ENCODE data around the gene LRRC74B.
"Not testable (repeated sequence)": the region's sequence is repeated elsewhere in the genome, so short reads cannot be mapped to it uniquely, and the experiment has no call there.

The LRRC74B gene

DNA sequence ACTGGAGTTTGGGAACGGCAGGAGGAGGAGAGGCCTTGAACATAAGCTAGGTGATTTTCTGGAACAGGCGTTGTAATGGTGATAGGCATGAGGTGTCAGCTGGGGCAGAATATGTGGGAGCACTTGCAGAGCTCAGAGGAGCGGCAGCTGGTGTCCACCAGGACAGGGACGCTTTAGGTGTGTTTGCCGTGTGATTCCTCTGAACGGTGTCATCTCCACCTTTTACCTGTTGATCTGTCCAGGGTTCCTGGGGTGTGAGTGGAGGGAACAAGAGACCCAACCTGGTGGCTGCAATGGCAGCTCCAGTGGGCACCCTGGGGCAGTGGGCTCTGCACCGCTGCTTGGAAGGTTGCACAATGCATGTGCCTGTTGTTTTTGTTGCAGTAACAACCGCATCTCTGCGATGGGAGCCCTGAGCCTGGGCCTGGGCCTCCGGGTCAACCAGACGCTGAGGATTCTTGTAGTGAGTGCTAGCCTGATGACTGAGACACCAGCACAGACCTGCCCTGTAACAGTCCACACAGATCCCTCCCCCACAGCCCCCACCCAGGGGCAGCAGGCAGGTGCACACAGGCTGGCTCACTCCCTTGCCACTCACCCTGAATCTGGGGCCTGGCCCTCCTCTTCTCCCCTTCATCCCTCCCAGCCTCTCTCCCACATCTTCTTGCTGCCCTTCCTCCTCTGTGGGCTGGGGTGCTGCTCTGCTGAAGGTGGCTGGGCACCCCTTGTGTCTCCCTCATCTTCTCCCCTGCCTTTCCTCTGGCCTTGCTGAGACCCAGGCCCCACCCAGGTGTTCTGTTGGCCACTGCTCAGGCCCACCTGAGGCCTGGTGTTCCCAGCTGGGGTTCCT, 9.2 kb downstream of the LRRC74B start:
- no peak for DNase-seq

DNA sequence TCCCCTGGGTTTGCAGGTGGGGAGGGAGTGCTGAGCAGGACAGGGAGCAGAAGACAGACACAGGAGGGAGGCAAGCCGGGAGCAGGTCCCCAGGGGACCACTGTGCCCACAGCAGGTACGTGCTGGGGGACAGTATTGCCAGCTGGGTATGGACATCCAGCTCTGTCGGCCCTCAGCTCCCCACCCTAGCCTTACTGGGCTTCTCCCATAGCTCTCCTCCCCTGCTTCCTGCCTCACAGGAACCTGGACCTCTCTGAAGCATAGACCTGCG, 9.8 kb downstream of the LRRC74B start:
- DNase-seq: no peak

DNA sequence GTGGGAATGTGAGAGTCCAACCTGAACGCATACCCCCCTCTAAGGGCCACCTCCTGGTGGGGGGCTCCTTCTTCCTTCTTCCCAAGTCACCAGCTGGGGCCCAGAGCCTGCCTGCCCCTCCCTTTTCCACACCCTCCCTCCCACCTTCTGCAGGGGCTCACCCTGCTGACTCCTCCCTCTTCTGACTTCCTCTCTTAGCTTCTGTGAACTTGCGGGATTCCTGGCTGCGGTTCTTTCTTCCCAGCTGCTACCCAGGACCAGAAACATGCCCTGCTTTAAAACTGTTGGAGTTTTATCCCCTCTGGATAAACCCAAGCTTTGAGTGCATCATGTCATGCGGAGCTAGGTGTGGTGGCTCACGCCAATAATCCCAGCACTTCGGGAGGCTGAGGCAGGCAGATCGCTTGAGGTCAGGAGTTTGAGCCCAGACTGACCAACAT, 10.2 kb downstream of the LRRC74B start:
- DNase-seq: no peak

DNA sequence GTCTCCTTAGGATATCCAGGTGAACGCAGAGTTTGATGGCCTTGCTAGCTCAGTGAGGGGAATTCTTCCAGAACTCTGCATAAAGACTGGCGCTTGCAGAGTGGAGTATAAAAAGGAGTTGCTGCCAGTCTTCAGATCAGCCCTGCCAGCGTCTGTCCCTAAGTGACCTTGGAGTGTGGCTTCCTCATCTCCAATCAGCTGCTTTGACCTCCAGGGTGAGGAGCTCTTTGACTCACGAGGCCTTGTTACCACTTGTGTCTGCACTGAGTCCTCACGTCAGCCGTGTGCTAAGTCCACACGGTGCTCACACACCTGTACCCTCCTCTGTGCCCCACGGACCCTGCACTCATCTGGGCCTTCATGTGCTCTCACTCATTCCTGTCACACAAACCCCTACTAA, 14.6 kb downstream of the LRRC74B start:
- not testable (repeated sequence) for DNase-seq

DNA sequence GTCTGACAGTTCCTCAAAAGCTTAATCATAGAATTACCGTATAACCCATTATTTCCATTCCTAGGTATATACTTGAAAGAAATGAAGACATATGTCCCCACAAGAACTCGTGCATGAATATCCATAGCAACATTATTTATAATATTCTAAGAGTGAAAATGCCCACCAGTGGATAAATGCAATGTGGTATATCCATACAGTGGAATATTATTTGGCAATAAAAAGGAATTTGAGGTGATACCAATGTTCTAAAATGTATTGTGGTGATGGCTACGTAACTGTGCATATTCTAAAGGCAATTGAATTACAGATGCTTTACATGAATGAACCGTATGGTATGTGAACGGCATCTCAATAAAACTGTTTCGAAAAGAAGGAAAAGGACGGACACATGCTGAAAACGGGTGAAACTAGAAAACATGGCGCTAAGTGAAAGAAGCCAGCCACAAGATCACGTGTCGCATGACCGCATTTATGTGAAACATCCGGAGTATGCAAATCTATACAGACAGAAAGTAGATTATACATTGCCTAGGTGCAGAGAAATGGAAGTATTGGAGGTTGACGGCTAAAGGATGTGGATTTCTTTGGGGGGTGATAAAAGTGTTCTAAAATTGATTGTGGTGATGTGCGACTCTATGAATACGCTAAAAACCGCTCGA, 16.0 kb downstream of the LRRC74B start:
- DNase-seq: not testable (repeated sequence)

DNA sequence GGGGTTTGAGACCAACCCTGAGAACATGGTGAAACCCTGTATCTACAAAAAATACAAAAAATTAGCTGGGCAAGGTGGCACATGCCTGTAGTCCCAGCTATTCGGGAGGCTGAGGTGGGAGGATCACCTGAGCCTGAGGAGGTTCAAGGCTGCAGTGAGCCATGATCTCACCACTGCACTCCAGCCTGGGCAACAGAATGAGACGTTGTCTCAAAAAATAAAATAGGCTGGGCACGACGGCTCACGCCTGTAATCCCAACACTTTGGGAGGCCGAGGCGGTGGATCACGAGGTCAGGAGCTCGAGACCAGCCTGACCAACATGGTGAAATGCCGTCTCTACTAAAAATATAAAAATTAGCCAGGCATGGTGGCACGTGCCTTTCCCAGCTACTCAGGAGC, 18.7 kb downstream of the LRRC74B start:
- DNase-seq: not testable (repeated sequence)

DNA sequence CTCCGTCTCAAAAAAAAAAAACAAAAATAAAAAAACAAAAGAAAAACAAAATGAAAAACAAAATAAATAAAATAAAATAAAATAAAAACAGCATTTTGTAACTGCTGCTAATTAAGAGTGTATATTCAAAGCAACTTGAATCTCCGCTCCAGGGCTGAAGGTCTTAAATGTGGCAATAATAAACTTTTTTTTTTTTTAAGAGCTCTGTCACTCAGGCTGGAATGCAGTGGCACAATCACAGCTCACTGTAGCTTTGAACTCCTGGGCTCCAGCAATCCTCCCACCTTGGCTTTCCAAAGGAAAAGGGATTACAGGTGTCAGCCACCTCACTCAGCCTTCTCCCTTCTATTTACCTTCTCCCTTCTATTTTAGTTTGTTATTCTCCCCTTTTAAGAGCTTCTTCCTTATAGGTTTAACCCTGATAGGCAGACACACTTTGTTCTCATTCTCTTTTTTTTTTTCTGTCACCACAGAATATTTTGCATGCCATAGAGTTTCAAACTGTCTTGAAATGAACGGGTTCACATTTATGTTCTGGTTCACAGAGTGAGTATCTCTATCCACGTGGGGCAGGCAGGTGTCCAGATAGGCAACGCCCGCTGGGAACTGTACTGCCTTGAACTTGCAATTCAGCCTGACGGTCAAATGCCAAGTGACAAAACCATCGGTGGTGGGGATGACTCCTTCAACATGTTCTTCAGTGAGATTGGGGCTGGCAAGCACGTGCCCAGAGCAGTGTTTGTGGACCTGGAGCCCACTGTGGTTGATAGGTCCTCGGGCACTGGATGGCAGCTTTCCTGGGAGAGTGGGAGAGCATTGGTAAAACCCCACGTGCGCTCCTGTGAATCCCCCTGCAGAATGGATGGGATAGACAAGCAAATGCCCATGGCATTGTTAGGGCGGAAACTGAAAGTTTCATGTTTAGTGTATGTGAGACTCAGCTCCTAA, 19.4 kb downstream of the LRRC74B start:
- DNase-seq: no peak

DNA sequence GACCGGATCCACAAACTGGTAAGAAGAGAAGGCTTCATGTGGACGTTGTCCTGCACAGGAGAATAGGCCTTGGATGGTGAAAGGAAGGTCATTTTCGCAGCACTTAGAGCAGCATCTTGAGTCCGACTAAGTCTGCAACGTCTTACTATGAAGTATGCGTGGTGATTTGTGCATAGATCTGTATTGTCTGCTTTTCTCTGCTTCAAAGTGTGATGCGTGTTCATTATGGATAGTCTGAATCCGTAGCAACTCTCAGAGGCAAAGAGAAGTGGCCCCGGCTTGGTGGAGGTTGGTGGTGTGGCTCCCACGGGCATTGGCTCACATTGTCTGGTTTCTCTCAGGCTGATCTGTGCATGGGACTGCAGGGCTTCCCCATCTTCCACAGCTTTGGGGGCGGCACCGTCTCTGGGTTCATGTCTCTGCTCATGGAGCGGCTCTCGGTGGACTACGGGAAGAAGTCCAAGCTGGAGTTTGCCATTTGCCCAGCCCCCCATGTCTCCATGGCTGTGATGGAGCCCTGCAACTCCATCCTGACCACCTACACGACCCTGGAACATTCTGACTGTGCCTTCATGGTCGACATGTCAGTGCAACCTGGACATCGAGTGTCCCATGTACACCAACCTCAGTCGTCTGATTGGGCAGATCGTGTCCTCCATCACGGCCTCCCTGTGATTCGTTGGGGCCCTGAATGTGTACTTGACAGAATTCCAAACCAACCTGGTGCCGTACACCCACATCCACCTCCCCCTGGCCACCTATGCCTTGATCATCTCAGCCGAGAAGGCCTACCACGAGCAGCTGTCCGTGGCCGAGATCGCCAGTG, 21.5 kb downstream of the LRRC74B start:
- no peak for DNase-seq

DNA sequence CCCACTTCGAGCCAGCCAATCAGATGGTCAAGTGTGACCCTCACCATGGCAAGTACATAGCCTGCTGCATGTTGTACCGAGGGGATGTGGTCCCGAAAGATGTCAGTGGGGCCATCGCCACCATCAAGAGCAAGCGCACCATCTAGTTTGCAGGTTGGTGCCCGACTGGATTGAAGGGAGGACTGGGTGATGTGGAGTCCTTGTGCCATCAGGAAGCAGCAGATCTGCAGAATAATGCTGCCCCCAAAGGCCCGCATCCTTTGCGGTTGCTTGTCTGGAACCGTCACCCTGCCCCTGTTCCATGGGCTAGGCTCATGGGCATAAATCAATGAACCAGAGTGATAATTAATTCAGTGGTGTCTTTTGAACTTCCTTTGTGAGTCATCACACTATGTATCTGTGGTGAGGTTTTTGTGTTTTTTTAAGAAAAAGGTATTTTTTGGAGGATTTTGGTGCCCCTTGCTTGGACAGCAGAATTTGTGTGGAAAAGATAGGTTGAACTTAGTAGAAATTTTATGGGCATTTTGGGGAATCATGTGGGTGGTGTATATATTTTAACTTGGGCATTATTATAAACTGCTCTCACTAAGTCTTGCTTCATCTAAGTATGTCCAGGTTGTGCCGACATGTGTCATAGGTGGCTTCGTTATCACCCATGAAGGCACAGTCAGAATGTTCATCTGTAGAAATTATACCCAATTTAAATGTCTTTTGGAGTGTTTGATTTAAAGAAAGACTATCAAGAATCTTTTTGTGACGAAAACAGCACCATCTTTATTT, 22.3 kb downstream of the LRRC74B start:
- no peak for DNase-seq

DNA sequence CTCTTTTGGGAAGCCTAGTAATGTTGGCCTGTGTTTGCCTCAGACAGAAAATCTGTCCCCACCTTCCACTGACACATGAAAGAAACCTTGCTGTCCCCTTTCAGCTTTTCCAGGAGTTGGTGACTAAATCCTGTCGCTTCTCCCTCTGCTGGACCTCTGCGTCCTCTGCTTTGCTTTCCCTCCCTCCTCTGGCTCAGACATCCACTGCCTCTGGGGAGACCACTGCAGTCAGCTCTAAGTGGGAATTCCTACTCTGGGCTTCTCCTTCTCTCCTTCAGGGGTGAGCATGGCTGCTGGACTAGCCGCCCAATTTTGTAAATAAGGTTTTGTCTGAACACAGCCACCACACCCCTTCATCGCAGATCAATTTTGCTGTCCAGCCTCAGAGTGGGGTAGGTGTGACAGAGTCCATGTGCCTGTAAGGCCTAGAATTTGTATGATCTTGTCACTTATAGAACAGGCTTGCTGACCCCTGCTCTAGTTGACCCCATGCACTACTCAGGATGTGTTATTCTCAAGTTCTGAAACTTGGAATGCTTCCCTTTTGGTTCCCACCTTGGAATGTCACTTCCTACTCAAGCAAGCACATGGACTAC, 23.0 kb downstream of the LRRC74B start:
- no peak for DNase-seq

DNA sequence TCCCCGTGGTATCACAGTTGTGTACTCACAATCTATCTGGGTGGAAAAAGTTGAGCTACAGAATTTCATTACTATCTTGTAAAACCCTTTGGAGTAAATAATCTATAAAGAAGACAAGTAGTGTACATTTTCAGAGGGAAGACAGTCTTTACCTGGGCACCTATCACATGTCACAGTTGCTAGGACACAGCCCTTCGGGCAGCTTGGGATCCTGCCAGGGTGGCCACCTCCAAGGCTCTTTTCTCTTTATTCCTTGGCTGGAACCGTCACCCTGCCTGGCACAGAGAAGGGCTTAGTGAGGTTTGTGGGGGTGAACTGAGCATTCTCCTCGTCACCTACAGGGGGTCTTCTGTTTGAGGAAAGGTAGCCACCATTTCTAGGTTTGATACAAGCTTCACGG, 23.6 kb downstream of the LRRC74B start:
- DNase-seq: no peak

DNA sequence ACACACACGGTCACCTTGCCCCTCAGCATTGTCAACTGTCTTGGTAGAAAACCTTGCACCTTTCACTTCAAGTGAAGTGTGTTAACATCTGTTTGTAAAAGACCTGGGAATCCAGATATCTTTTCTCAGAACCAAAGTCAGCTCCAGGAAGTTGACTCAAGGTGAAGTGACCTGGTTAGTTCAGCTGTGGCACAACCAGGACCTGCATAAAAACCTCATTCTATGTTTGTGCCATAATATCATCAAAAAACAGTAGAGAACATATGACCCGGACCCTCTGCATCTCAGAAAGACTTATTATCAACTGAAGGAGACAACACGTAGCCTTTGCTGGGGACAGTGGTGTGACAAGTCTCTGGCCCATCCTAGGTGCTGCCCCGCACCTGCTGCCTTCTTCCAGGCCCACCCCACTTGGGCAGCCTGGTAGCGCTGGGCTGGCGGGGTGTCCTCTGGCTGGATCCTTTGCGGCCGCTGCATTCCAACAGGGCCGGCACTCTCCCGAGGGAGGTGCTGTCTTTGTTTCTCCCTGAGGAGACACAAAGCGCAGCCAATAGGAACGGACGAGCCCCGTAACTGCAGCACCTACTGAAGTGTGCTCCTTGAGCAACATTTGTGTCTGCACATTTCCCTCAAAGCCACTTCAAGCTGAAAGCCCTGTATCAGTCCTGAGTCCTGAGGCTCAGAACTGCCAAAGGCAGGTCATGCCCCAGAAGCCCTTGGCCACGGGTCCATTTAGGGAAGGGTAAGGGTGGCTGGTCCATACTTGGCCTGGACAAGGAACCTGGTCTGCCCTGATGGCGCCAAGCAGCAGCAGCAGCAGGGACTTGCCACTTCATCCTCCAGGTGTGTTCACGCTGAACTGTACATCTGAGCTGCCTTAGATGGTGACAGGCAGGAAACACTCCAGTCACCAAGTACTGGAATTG, 25.2 kb downstream of the LRRC74B start:
- DNase-seq: no peak

DNA sequence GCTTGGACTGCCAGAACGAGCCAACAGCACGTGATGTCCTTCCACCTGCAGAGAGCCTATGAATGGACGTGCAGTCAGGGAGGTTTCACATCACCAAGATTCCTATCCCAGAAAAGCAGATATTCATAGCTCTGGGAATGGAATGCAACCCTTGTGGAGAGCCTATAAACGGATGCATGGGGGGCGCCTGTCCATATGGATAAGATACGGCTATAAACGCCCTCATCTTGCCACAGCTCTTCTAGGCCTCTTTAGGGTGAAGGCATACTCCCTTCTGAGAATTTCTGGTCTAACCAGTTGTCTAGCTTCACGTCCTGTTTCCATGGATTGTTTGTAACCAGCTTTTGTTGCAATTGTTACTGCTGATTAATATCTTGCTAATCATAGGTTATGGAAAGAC, 26.1 kb downstream of the LRRC74B start:
- not testable (repeated sequence) for DNase-seq

DNA sequence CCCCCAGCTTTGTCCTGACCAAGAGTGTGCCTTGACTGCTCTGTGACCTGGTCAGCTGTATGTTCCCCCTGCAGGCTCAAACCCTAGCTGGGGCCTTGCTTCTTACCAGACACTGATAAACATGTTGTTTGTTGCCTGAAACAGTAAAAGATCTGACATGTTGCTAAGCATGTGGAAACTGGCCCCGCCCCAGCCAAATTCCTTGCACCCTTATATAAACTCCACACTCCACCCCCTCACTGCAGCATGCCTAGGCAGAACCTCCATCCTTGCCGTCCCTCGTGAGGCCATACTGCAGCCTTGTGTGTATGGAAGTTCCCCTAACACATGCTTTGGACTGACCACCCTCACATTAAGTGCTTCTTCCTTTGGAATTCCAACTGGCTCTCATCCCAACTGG, 27.3 kb downstream of the LRRC74B start:
- no peak for DNase-seq

DNA sequence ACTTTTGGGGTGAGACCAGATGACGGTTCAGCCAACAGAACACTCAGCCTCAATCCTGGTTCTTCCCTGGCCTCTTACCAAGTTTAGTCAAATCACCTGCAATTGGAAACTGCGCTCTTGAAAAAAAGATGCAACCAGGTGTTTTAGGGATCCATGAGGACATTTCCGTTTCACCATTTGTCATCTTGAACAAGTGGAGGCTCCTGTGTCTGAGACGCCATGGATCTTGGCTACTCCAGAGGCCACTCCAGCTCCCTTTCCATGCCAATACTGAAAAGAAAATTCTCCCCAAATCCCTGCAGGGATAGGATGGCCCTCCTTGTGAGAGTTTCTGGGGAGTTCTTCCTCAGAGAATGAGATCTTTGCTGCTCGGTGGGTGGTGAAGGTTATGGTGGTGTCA, 27.7 kb downstream of the LRRC74B start:
- no peak for DNase-seq

DNA sequence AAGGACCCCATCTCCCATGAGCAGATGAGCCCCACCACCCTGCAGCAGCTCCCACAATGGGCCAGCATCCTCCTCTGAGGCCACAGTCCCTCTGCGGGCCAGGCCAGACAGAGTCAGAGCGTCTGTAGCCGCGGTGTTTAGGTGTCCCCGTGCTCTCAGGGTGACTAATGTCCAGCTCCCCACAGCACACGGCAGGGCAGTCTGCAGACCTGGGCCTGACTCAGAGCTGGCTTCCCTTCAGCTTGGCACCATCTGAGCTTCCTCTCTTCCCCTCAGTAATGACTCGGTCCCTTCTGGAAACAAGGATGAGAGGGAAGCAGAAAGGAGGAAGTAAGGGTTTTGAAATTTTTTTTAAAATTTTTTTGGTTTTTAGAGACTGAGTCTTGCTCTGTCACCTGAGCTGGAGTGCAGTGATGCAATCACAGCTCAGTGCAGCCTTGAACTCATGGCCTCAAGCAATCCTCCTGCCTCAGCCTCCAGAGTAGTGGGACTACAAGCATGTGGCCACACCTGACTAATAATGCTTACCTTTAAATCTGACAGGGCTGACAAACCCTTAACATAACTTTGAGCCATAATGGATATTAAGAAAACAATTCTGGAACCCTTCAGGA, 28.5 kb downstream of the LRRC74B start:
- no peak for DNase-seq

DNA sequence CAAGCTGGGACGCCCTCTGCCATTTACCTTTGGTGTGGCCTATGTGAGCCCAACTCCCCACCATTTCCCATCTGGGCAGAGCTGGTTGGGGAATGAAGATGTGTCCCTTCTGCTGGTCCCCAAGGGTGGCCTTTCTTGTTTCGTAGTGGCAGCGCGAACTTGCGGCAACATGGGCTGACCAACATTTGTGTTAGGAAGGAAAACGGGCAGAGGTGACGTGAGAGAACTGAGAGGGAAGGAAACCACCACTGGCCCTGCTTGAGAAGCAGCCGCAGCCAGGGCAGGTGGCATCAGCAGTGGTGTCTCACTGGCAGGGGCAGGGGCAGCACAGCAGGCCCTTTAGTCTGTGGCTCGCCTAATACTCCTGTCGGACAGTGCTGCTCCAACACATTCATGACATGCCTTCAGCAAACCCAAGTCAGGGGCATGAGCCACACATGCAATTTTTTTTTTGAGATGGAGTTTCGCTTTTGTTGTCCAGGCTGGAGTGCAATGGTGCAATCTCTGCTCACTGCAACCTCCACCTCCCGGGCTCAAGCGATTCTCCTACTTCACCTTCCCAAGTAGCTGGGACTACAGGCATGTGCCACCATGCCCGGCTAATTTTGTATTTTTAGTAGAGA, 29.9 kb downstream of the LRRC74B start:
- DNase-seq: no peak

DNA sequence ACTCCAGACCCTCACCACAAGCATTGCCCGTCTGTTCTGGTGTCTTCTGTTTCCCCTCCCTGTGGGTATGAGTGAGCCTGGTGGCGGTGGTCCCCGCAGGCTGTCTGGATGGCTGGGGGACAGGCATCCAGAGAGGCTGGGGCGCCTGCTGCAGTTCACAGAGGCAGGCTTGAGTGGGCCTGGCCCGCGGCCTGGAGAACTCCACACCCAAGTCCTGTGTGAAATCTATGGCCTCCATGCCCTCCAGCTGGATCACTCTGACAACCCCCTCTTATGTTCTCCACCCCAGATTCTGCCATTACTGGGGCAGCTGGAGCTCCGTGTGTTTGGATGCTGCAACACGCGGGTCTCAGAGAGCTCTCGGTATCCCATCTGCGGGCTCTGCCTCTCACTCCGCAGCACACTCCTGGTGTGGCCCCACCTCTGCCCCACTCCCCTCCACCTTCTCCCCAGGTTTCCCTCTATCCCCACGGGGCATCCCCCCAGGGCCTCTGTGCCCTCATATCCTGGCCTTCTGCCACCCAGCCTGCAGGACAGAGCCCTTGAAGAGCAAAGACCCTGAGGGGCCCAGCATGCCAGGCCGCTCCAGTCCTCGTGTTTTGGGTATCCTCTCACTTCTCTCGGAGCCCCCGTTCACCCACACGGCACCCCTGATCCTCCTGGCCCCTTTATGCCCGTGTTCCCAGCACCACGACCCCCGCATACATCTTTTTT, 31.3 kb downstream of the LRRC74B start:
- DNase-seq: no peak

Data from left hindlimb (tissue), 1 donor.